Stimulated activated naive CD4-positive, alpha-beta T cell (primary cell): ENCODE data around the gene SHTN1.
A peak's percentile ranks its signal among the peaks of the same experiment; 100 is the strongest.

Experiments used
- DNase-seq, 6 experiments: peaks; one replicate each; lab custom pipeline; 2025; lab: John Stamatoyannopoulos, UW

Gene SHTN1, protein sequence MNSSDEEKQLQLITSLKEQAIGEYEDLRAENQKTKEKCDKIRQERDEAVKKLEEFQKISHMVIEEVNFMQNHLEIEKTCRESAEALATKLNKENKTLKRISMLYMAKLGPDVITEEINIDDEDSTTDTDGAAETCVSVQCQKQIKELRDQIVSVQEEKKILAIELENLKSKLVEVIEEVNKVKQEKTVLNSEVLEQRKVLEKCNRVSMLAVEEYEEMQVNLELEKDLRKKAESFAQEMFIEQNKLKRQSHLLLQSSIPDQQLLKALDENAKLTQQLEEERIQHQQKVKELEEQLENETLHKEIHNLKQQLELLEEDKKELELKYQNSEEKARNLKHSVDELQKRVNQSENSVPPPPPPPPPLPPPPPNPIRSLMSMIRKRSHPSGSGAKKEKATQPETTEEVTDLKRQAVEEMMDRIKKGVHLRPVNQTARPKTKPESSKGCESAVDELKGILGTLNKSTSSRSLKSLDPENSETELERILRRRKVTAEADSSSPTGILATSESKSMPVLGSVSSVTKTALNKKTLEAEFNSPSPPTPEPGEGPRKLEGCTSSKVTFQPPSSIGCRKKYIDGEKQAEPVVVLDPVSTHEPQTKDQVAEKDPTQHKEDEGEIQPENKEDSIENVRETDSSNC

GRCh38 chr10:117005026-117005526 lies at the start of gene SHTN1:
TSS of gene SHTN1 (minus strand) at chr10:117005187. CDS start at chr10:117005079, 108 bp downstream.
- DNase-seq: peak in 2 of 6 experiments; percentile 9 to 22

- no peak for DNase-seq
These were observed 48.5 kb upstream of the SHTN1 start for GRCh38 chr10:117053482-117053881.

GRCh38 chr10:117047947-117048346 lies 43.0 kb upstream of the SHTN1 start:
- DNase-seq: no peak

GRCh38 chr10:117016266-117016665 lies 11.3 kb upstream of the SHTN1 start:
- DNase-seq: no peak

GRCh38 chr10:117014835-117015234 lies 9.8 kb upstream of the SHTN1 start:
- no peak for DNase-seq

GRCh38 chr10:117007080-117007479 lies 2.1 kb upstream of the SHTN1 start:
- DNase-seq: no peak

GRCh38 chr10:117005527-117006055 lies 604 bp upstream of the SHTN1 start:
- no peak for DNase-seq

DNA sequence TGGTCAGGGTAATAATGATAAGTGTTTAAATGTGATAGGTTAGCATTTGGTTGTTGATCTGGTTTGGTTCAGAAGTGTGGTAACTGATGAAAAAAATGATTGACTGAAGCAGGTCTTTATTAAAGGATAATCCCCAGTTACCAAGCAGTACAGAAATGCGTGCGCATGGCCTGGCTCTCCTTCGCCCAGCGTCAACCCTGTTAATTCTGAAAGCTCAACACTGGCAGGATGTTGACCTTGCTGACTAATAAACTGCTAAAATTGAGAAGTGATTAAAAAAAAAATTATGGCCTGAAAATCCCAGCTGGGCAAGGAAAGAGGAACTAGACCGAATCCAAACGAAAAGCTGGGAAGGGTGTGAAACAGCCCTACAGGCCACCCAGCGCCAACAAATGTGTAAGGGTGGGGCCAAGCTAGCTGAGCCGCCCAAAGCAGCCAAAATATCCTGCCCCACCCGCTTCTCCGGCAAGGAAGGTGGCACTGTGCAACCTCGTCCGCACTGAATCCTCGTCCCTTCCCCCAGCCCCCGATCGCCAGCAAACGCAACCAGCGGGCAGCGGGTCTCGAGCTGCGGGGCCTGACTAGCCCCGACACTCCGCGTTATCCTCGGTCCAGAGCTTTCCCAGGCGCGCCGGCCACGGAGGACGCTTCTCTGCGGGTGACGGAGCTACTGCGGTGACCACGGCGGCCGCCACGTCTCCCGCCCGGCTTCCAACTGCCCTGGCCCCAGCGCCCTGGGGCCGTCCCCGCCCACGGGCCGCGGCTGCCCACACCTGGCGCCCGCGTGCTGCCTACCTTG lies 561 bp downstream of the SHTN1 start:
- no peak for DNase-seq

GRCh38 chr10:117003336-117003735 lies 1.7 kb downstream of the SHTN1 start:
- DNase-seq: no peak

- DNase-seq: no peak
These were observed 2.8 kb downstream of the SHTN1 start for GRCh38 chr10:117002206-117002605.

DNA sequence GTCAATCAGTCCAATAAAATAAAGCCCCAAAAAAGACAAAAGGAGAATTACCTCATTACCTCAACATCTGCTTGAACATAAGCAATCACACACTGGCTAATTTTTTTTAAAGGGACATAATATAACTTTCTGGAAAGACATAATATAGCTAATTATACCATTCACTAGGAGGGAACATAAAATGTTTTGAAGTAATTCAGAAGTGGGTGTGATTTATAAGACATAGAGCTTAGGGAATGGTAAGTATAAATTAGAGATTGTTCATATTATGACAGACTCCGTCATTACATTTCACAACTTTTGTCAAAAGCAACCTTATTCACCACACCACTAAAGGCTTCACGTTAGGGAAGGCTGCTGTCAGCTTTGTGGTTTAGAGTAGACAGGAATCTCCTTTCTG lies 3.8 kb downstream of the SHTN1 start:
- DNase-seq: no peak

DNA sequence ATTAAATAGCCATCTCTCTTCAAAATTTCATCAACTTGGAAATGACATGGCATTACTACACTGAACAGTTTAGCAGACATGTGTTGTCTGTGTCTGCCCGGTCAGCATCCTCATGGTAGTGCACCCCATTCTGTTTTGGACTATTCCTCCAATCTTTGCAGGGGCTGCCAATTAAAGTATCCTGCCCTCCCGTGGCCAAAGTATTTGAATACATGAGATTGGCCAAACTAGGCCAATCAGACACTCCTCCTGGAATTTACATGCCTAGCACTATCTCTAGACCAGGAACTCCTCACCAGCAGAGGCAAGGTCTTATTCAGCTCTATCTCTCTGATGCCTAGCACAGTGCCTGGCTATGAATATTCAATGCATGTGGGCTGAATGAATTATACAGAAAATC lies 4.4 kb downstream of the SHTN1 start:
- DNase-seq: no peak

DNA sequence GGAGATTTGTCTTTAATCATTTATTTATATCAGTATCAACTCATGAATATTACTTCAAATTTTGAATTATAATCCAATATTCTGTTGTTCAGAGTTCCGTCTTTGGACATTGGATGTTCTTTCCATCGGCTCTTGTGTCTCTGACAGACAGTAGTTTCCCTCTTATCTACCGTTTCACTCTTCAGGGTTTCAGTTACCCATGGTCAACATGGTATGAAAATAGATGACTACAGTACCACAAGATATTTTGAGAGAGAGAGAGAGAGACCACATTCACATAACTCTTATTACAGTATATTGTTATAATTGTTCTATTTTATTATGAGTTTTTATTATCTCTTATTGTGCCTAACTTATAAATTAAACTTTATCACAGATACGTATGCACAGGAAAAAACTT lies 6.8 kb downstream of the SHTN1 start:
- no peak for DNase-seq

GRCh38 chr10:116997015-116997414 lies 8.0 kb downstream of the SHTN1 start:
- DNase-seq: no peak

GRCh38 chr10:116995648-116996047 lies 9.3 kb downstream of the SHTN1 start:
- no peak for DNase-seq

- no peak for DNase-seq
These were observed 10.7 kb downstream of the SHTN1 start for GRCh38 chr10:116994113-116994890.

DNA sequence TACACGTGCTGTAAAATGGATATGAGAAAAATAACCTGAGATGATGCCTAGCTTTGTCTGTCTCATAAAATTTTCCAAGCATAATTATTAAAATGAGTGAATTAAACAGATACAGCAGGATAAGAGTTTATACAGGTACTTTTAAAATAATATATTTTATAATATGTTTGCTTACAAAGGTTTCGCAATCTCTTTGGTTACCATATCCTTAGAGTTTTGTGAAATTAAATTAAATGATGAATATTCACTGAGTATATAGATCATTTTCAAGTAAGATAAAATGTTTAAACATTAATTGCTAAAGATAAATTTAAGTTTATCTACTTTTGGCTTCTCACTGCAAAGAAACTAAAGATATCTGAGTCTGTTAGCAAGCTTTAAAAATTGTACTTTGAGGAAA lies 11.4 kb downstream of the SHTN1 start:
- no peak for DNase-seq

DNA sequence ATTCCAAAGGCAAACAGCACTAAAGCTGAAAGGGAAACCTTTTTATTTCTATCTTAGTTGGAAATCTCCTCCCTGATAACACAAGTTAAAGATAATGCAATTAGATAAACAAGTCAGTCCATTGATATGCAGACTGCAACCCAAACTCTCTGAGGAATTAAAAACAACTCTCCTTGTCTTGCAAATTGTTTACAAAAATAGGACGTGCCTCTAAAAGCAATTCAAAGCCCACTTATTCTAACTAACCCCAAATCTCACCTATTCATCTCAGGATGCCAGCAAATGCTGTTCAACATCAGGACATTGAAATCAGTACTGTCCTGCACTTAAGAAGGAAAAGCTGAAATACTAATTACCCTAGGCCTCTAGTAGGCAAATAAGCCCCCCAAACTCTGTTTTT lies 12.8 kb downstream of the SHTN1 start:
- DNase-seq: no peak

- DNase-seq: no peak
These were observed 14.6 kb downstream of the SHTN1 start for GRCh38 chr10:116990276-116990800.

DNA sequence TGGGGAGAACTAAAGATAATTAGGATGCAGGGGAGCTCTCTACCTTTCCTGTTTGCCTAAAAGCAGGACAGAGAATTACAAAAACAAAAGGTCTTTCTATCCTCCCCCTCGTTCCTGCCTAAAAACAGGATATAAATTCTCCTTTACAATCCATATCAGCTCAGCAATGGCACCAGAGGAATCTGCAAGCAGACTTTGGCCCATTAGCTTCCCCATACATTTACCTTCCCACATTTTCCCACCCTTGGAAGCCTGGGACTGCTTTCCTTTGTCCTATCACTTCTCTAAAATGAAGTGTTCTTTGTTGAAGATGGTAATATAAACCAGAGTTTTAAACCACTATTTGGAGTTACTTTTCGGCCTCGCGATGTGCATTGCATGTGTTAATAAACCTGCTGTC lies 15.5 kb downstream of the SHTN1 start:
- no peak for DNase-seq

DNA sequence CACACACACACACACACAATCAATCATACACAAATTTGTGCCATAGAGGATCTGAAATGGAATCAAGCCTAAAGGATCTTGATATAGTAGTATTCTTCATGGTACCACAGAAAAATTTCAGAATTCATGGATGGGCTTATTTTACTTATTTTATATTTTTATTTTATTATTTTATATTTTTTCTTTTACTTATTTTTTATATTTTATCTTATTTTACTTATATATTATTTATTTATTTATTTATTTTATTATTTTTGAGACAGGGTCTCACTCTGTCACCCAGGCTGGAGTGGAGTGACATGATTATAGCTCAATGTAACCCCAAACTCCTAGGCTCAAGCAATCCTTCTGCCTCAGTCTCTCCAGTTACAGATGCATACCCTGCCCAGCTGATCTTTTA lies 16.7 kb downstream of the SHTN1 start:
- no peak for DNase-seq
